ENCODE results near the gene LBR. TPM values are rescaled to one million over a fixed set of nuclear protein-coding genes. Genes with fewer than 3 reads are reported as not detected.
A peak's percentile ranks its signal among the peaks of the same experiment; 100 is the strongest.

LBR gene
- total RNA-seq, result 10 to 100 TPM; 17.7 to 30.8 (median 25.1) TPM

- peaks cover 0 to 44% (median 13%) of the 10 kb centered on the region in 4 donors for H3K4me1 ChIP-seq
- no peak for DNase-seq (ENCODE audit: low spot score in 2 of 2)
- H3K9me3 ChIP-seq, result peaks cover 0 to 8% (median 0%) of the 10 kb centered on the region in 4 donors
- TF ChIP-seq CTCF (IDR thresholded peaks at IDR 0.05) (peak in 2 of 5 experiments; percentile 28 to 38), EP300 (IDR thresholded peaks at IDR 0.05) (no peak), POLR2A (IDR thresholded peaks at IDR 0.05) (peak in 1 of 2 donors; percentile 36)
- peak within 1 kb of the TSS; percentile 78 to 99 (median 91) for H3K4me3 ChIP-seq
- H3K27ac ChIP-seq, result peak within 1 kb of the TSS; percentile 87 to 95 (median 94)
- no peaks in the 10 kb centered on the region for H3K36me3 ChIP-seq
- WGBS, 2 donors, result 0 to 1% methylated on average over 29 to 41 of the region's 94 CpGs
- no peaks in the 10 kb centered on the region for H3K27me3 ChIP-seq
Observed at GRCh38 chr1:225427235-225428067, at the start of gene LBR. Gene LBR (minus strand): TSS chr1:225428038. CDS start chr1:225424075, 3,963 bp downstream.

- H3K27me3 ChIP-seq, result no peaks in the 10 kb centered on the region
- no peak overlapping the region for H3K27ac ChIP-seq
- no peak for DNase-seq (ENCODE audit: low spot score in 2 of 2)
- 78 to 80% methylated on average over 6 of the region's 6 CpGs for WGBS, 2 donors
- no peaks in the 10 kb centered on the region for H3K9me3 ChIP-seq
- TF ChIP-seq EP300 (IDR thresholded peaks at IDR 0.05) (no peak), CTCF (IDR thresholded peaks at IDR 0.05) (no peak), POLR2A (IDR thresholded peaks at IDR 0.05) (no peak)
- no peak overlapping the region for H3K4me3 ChIP-seq
- H3K4me1 ChIP-seq, result peaks cover 0 to 16% (median 3%) of the 10 kb centered on the region in 4 donors
- no peaks in the 10 kb centered on the region for H3K36me3 ChIP-seq
Observed at GRCh38 chr1:225477296-225477911, 49.6 kb upstream of the LBR start.

GRCh38 chr1:225476538-225476988 is 48.7 kb upstream of the LBR start:
- no peaks in the 10 kb centered on the region for H3K36me3 ChIP-seq
- no peak overlapping the region for H3K4me3 ChIP-seq
- DNase-seq (ENCODE audit: low spot score in 2 of 2), result no peak
- WGBS, 2 donors, result 79 to 92% methylated on average over 5 of the region's 5 CpGs
- no peaks in the 10 kb centered on the region for H3K27me3 ChIP-seq
- no peaks in the 10 kb centered on the region for H3K9me3 ChIP-seq
- H3K27ac ChIP-seq, result no peak overlapping the region
- no peak for TF ChIP-seq POLR2A (IDR thresholded peaks at IDR 0.05)
- H3K4me1 ChIP-seq, result peaks cover 0 to 10% (median 3%) of the 10 kb centered on the region in 4 donors

GRCh38 chr1:225476100-225476511 is 48.3 kb upstream of the LBR start:
- TF ChIP-seq POLR2A (IDR thresholded peaks at IDR 0.05) (no peak), CTCF (IDR thresholded peaks at IDR 0.05) (no peak), EP300 (IDR thresholded peaks at IDR 0.05) (no peak)
- peaks cover 0 to 10% (median 3%) of the 10 kb centered on the region in 4 donors for H3K4me1 ChIP-seq

GRCh38 chr1:225474986-225475820 is 47.4 kb upstream of the LBR start:
- H3K4me3 ChIP-seq, result peak overlapping the region in 1 of 4 donors; percentile 15
- peaks cover 0 to 10% (median 3%) of the 10 kb centered on the region in 4 donors for H3K4me1 ChIP-seq
- H3K27me3 ChIP-seq, result no peaks in the 10 kb centered on the region
- peak in 1 of 2 donors; percentile 29 for DNase-seq (ENCODE audit: low spot score in 2 of 2)
- H3K36me3 ChIP-seq, result no peaks in the 10 kb centered on the region
- H3K27ac ChIP-seq, result no peak overlapping the region
- 29 to 30% methylated on average over 41 to 48 of the region's 50 CpGs for WGBS, 2 donors
- H3K9me3 ChIP-seq, result no peaks in the 10 kb centered on the region
- no peak for TF ChIP-seq POLR2A (IDR thresholded peaks at IDR 0.05)
- peak in 1 of 2 donors; percentile 43 for TF ChIP-seq EP300 (IDR thresholded peaks at IDR 0.05)
- peak; percentile 100 for TF ChIP-seq CTCF (IDR thresholded peaks at IDR 0.05)

More at GRCh38 chr1:225476100-225476511, 48.3 kb upstream of the LBR start:
- Histone ChIP-seq H3K27me3 (no peaks in the 10 kb centered on the region), H3K27ac (no peak overlapping the region), H3K9me3 (no peaks in the 10 kb centered on the region), H3K36me3 (no peaks in the 10 kb centered on the region), H3K4me3 (no peak overlapping the region)
- DNase-seq (ENCODE audit: low spot score in 2 of 2), result no peak
- WGBS, 2 donors, result 92 to 93% methylated on average over 5 to 7 of the region's 7 CpGs
